ENCODE data around the gene CCDC157.
"Not testable (repeated sequence)": the region's sequence is repeated elsewhere in the genome, so short reads cannot be mapped to it uniquely, and the experiment has no call there.

Gene CCDC157

DNA sequence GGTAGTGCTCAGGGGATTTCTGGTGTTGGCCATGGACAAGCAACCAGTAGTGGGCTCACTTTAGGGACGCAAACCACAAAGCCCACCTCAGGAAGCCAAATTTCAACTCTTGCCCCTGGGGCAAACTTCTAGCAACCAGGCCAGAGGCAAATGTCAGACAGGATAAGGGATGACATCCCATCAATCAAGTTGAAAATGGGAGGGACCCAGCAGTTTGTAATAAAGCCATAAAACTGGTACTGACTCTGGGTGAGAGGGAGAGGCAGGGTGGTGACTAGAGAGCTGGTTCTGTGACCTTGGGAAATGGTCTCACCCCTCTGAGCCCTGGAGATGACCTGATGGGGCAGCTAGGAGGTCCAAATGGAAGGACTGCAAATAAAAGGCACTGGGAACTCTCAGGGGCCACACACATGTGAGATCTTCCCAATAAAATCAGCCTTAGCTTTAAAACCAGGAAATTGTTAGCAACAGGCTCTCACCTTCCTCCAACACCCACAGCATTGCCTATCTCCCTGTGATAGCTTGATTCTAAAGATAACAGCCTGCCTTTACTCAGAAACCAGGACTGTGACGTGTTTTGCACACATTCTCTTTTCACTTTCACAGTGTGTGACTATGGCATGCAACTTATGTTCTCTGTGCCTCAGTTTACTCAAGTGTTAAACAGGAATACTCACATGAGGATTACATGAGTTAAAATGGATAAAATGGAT, 23.7 kb upstream of the CCDC157 start:
- no peak for DNase-seq (ENCODE audit: low read depth)
- H3K4me3 ChIP-seq (replicated peaks; ENCODE audit: low read depth, low read length) = no peak overlapping the region
- TF ChIP-seq, protein P1, sequence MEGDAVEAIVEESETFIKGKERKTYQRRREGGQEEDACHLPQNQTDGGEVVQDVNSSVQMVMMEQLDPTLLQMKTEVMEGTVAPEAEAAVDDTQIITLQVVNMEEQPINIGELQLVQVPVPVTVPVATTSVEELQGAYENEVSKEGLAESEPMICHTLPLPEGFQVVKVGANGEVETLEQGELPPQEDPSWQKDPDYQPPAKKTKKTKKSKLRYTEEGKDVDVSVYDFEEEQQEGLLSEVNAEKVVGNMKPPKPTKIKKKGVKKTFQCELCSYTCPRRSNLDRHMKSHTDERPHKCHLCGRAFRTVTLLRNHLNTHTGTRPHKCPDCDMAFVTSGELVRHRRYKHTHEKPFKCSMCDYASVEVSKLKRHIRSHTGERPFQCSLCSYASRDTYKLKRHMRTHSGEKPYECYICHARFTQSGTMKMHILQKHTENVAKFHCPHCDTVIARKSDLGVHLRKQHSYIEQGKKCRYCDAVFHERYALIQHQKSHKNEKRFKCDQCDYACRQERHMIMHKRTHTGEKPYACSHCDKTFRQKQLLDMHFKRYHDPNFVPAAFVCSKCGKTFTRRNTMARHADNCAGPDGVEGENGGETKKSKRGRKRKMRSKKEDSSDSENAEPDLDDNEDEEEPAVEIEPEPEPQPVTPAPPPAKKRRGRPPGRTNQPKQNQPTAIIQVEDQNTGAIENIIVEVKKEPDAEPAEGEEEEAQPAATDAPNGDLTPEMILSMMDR (IDR thresholded peaks at IDR 0.05; ENCODE audit: low read length, missing control alignments) = no peak

GRCh38 chr22:30333707-30334087, 23.1 kb upstream of the CCDC157 start:
- H3K4me3 ChIP-seq (replicated peaks; ENCODE audit: low read depth, low read length) = no peak overlapping the region
- TF ChIP-seq, protein P1 (IDR thresholded peaks at IDR 0.05; ENCODE audit: low read length, missing control alignments) = no peak
- DNase-seq (ENCODE audit: low read depth) = no peak

- DNase-seq (ENCODE audit: low read depth) = no peak
- no peak overlapping the region for H3K4me3 ChIP-seq (replicated peaks; ENCODE audit: low read depth, low read length)
- TF ChIP-seq, protein P1 (IDR thresholded peaks at IDR 0.05; ENCODE audit: low read length, missing control alignments) = no peak
Observed at GRCh38 chr22:30334646-30335045, 22.2 kb upstream of the CCDC157 start.

DNA sequence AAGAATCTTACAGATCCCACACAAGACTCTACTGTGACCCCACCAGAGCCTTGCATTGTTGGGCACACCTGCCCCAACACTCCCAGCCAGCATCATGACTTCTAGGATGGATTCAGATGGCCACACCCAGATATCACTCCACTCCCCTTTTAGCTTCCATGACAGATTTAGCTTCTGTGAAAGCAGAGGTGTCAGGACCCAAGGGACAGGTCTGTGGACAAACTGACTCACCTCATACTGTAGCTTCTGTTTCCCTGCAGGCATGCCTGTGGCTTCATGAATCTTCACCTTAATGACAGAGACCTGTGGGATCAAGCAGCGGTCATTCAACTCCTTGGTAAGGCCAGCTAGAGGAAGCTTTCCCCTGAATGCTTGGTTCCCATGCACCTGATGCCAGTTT, 21.6 kb upstream of the CCDC157 start:
- H3K4me3 ChIP-seq (replicated peaks; ENCODE audit: low read depth, low read length) = no peak overlapping the region
- TF ChIP-seq, protein P1 (IDR thresholded peaks at IDR 0.05; ENCODE audit: low read length, missing control alignments) = no peak
- DNase-seq (ENCODE audit: low read depth) = no peak

DNA sequence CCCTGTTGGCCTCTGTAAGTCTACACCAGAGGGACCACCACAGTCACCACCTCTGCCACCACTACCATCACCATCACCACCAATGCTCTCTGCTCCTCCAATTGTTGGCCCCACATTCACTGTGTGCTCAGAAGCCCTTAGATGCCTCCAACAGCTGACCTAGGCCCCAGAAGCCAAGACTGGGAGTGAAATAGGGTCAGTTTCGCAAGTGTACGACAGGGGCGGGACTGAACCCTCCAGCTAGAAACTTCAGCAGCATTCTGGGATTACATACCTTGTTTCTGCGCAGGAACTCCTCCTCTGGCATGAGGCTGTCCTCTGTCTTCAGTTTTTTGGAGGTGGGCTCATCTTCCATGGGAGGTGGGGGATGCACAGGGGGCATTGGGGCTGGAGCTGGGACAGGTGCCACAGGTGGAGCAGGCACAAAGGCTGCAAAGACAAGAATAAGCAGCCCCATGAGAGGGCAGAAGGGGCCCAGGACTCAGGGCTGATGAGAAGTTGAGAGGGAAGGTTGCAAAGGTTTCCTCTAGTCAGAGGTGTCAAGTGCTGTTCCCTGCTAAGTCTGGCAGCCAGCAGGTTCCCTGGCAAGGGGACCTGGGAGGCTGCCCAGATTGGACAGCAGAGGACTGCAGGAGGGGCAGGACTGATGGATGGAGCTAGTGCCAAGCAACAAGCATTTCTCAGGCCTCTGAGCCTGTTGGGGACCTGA, 19.9 kb upstream of the CCDC157 start:
- H3K4me3 ChIP-seq (replicated peaks; ENCODE audit: low read depth, low read length) = no peak overlapping the region
- no peak for DNase-seq (ENCODE audit: low read depth)
- TF ChIP-seq, protein P1 (IDR thresholded peaks at IDR 0.05; ENCODE audit: low read length, missing control alignments) = no peak

- no peak for DNase-seq (ENCODE audit: low read depth)
- TF ChIP-seq, protein P1 (IDR thresholded peaks at IDR 0.05; ENCODE audit: low read length, missing control alignments) = no peak
- H3K4me3 ChIP-seq (replicated peaks; ENCODE audit: low read depth, low read length) = no peak overlapping the region
Observed at GRCh38 chr22:30337461-30337778, 19.4 kb upstream of the CCDC157 start.

- not testable (repeated sequence) for DNase-seq (ENCODE audit: low read depth); H3K4me3 ChIP-seq (replicated peaks; ENCODE audit: low read depth, low read length)
Observed at GRCh38 chr22:30338341-30338740, 18.5 kb upstream of the CCDC157 start.

Data from fibroblast of pulmonary artery (primary cell).